ENCODE results near the gene HCFC1R1. TPM values are rescaled to one million over a fixed set of nuclear protein-coding genes. Genes with fewer than 3 reads are reported as not detected.

The HCFC1R1 gene
- total RNA-seq, 1 donor from 2014 or later, result 50.8 TPM

GRCh38 chr16:2996298-2996697 lies 27.4 kb downstream of the HCFC1R1 start:
- Histone ChIP-seq H3K4me3 (no peak overlapping the region), H3K36me3 (no peaks in the 10 kb centered on the region), H3K27me3 (no peaks in the 10 kb centered on the region), H3K9me3 (no peaks in the 10 kb centered on the region), H3K27ac (no peak overlapping the region), H3K4me1 (no peaks in the 10 kb centered on the region)
- no peak for DNase-seq (ENCODE audit: low spot score in 2 of 2)
- no peak for TF ChIP-seq CTCF (IDR thresholded peaks at IDR 0.05)
- intact Hi-C loops (cut with DNase I), result no loop called here

- Histone ChIP-seq H3K4me1 (no peaks in the 10 kb centered on the region), H3K27me3 (no peaks in the 10 kb centered on the region), H3K27ac (no peak overlapping the region), H3K9me3 (no peaks in the 10 kb centered on the region), H3K36me3 (no peaks in the 10 kb centered on the region), H3K4me3 (no peak overlapping the region)
- DNase-seq (ENCODE audit: low spot score in 2 of 2), result no peak
- TF ChIP-seq CTCF (IDR thresholded peaks at IDR 0.05), result no peak
- intact Hi-C loops (cut with DNase I), result no loop called here
These were observed 31.2 kb downstream of the HCFC1R1 start for GRCh38 chr16:2992383-2993081.

GRCh38 chr16:2991566-2992261 lies 32.0 kb downstream of the HCFC1R1 start:
- Histone ChIP-seq H3K9me3 (no peaks in the 10 kb centered on the region), H3K4me1 (no peaks in the 10 kb centered on the region), H3K27me3 (no peaks in the 10 kb centered on the region), H3K4me3 (no peak overlapping the region), H3K36me3 (no peaks in the 10 kb centered on the region), H3K27ac (no peak overlapping the region)
- no peak for TF ChIP-seq CTCF (IDR thresholded peaks at IDR 0.05)
- intact Hi-C loops (cut with DNase I), result no loop called here
- no peak for DNase-seq (ENCODE audit: low spot score in 2 of 2)

- TF ChIP-seq CTCF (IDR thresholded peaks at IDR 0.05), result no peak
- Histone ChIP-seq H3K4me1 (peaks cover 0 to 3% of the 10 kb centered on the region in 2 donors), H3K9me3 (no peaks in the 10 kb centered on the region), H3K27ac (no peak overlapping the region), H3K27me3 (no peaks in the 10 kb centered on the region), H3K36me3 (no peaks in the 10 kb centered on the region), H3K4me3 (no peak overlapping the region)
- no peak for DNase-seq (ENCODE audit: low spot score in 2 of 2)
- intact Hi-C loops (cut with DNase I), result no loop called here
These were observed 32.9 kb downstream of the HCFC1R1 start for GRCh38 chr16:2990891-2991290.

- H3K27ac ChIP-seq, result no peak overlapping the region
- H3K4me3 ChIP-seq, result no peak overlapping the region
- H3K36me3 ChIP-seq, result no peaks in the 10 kb centered on the region
- no peaks in the 10 kb centered on the region for H3K9me3 ChIP-seq
- no peak for TF ChIP-seq CTCF (IDR thresholded peaks at IDR 0.05)
- no peaks in the 10 kb centered on the region for H3K27me3 ChIP-seq
- H3K4me1 ChIP-seq, result peaks cover 3% of the 10 kb centered on the region in 2 donors
- DNase-seq (ENCODE audit: low spot score in 2 of 2), result no peak
- intact Hi-C loops (cut with DNase I), result no loop called here
These were observed 35.1 kb downstream of the HCFC1R1 start for GRCh38 chr16:2988590-2989099.

All from ascending aorta (tissue), 2 donors.